B cell (primary cell): Measurements from ENCODE around the gene NOSIP. TPM values are rescaled to one million over a fixed set of nuclear protein-coding genes. Genes with fewer than 3 reads are reported as not detected.

ENCODE experiments used
- ATAC-seq: fragments of 200-7000 bp; cut with Tn5 transposase; one replicate; pipeline ENCODE4 v1.10.0; 2021; ENCODE audit warnings: low read depth, mild to moderate bottlenecking, moderate number of reproducible peaks, moderate library complexity
- CTCF ChIA-PET: fragments of 350-600 bp; sonication (Branson Sonifier 250); formaldehyde crosslinking; loops from one replicate; lab custom pipeline; 2021; ENCODE audit warnings: antibody characterized with exemption, inconsistent platforms; lab: Charles Lee
- POLR2A ChIA-PET: fragments of 350-600 bp; sonication (Branson Sonifier 250); formaldehyde crosslinking; loops from one replicate; lab custom pipeline; 2021; ENCODE audit warnings: antibody characterized with exemption; lab: Charles Lee
- DNase-seq: peaks from one replicate; pipeline ENCODE4 v3.0.0; 2013
- H2AFZ ChIP-seq: 2 replicates; pipeline ENCODE4 v1.6.1; 2012; ENCODE audit warnings: mild to moderate bottlenecking, low read depth, low read length; ENCODE audit not compliant: insufficient read depth, poor library complexity, severe bottlenecking
- H3K27ac ChIP-seq, 2 donors: 1 replicate in 1 of 2; 2 replicates in 1 of 2; pipeline ENCODE4 v1.5.1; 2012 to 2013; ENCODE audit warnings: low read length in 2 of 2, mild to moderate bottlenecking in 2 of 2, moderate library complexity in 1 of 2
- H3K27me3 ChIP-seq, 4 experiments: fragments of 200-600 bp in 1 of 4; sonication (generic) in 1 of 4; replicated peaks in 1 of 4; 1 replicate in 2 of 4; 2 replicates in 2 of 4; pipeline versions ENCODE4 v1.6.1 to v1.7.0; 2013 to 2016; ENCODE audit warnings: low read length in 3 of 4, mild to moderate bottlenecking in 2 of 4, mixed read lengths in 1 of 4, moderate library complexity in 1 of 4; ENCODE audit not compliant: insufficient read depth in 4 of 4, control insufficient read depth in 3 of 4; ENCODE audit errors: control extremely low read depth in 1 of 4
- H3K36me3 ChIP-seq, 2 experiments: replicated peaks in 1 of 2; 1 replicate in 1 of 2; 2 replicates in 1 of 2; pipeline versions ENCODE4 v1.6.1 to v1.7.1; 2013; ENCODE audit warnings: low read length in 1 of 2; ENCODE audit not compliant: insufficient read depth in 2 of 2, control insufficient read depth in 1 of 2; ENCODE audit errors: control extremely low read depth in 1 of 2, extremely low read depth in 1 of 2
- H3K4me1 ChIP-seq, 2 donors: fragments of 200-600 bp in 1 of 2; sonication (generic) in 1 of 2; 1 replicate in 1 of 2; 2 replicates in 1 of 2; pipeline versions ENCODE4 v1.5.1 to v1.6.1; 2013 to 2017; ENCODE audit warnings: low read length in 2 of 2; ENCODE audit not compliant: control insufficient read depth in 2 of 2, insufficient read depth in 2 of 2
- H3K4me2 ChIP-seq: replicated peaks from 2 replicates; pipeline ENCODE3; 2012; ENCODE audit warnings: mild to moderate bottlenecking, low read depth, low read length; ENCODE audit not compliant: poor library complexity, severe bottlenecking
- H3K4me3 ChIP-seq, 5 experiments: fragments of 200-600 bp in 1 of 5; sonication (generic) in 1 of 5; 1 replicate in 3 of 5; 2 replicates in 2 of 5; pipeline versions ENCODE4 v1.5.1 to v1.7.0; 2011 to 2016; ENCODE audit warnings: low read length in 4 of 5, mild to moderate bottlenecking in 4 of 5, low read depth in 2 of 5, control low read depth in 1 of 5, moderate library complexity in 1 of 5; ENCODE audit not compliant: insufficient read depth in 1 of 5; ENCODE audit errors: control extremely low read depth in 1 of 5, extremely low read depth in 1 of 5
- H3K79me2 ChIP-seq: fragments of 200-600 bp; sonication (generic); one replicate; pipeline ENCODE4 v1.6.0; 2016; ENCODE audit warnings: low read length; ENCODE audit not compliant: control insufficient read depth, insufficient read depth
- H3K9ac ChIP-seq: fragments of 200-600 bp; sonication (generic); 2 replicates; pipeline ENCODE4 v1.6.1; 2017; ENCODE audit warnings: mild to moderate bottlenecking, low read length, moderate library complexity
- H3K9me3 ChIP-seq, 3 donors: one replicate each; pipeline versions ENCODE4 v1.6.1 to v1.7.1; 2013; ENCODE audit warnings: low read length in 2 of 3; ENCODE audit not compliant: control insufficient read depth in 2 of 3, insufficient read depth in 1 of 3; ENCODE audit errors: control extremely low read depth in 1 of 3
- H4K20me1 ChIP-seq: 2 replicates; pipeline ENCODE4 v1.6.0; 2012; ENCODE audit warnings: mild to moderate bottlenecking, low read length; ENCODE audit not compliant: insufficient read depth, control insufficient read depth, poor library complexity, severe bottlenecking
- H3K27ac Mint-ChIP-seq: one replicate; pipeline ENCODE4 v1.8.0; 2021; ENCODE audit warnings: mixed read lengths
- H3K27me3 Mint-ChIP-seq: one replicate; pipeline ENCODE4 v1.8.0; 2021; ENCODE audit warnings: mixed read lengths
- H3K4me1 Mint-ChIP-seq: one replicate; pipeline ENCODE4 v1.8.0; 2021; ENCODE audit warnings: mixed read lengths
- H3K4me3 Mint-ChIP-seq: one replicate; pipeline ENCODE4 v1.8.0; 2021; ENCODE audit warnings: mixed read lengths
- H3K9me3 Mint-ChIP-seq: one replicate; pipeline ENCODE4 v1.8.0; 2022; ENCODE audit warnings: mixed read lengths; ENCODE audit not compliant: insufficient read depth
- EZH2 ChIP-seq: IDR thresholded peaks from 2 replicates; pipeline ENCODE4 v1.6.1; 2012; ENCODE audit warnings: borderline replicate concordance, low read depth, mild to moderate bottlenecking, moderate library complexity, low read length; ENCODE audit not compliant: insufficient read depth, poor library complexity, severe bottlenecking
- WGBS: methylation state at CpG from one replicate; pipeline ENCODE4 v1.1.5; 2013; ENCODE audit warnings: missing lambda C conversion rate; ENCODE audit not compliant: insufficient coverage; 5-methylcytosine and 5-hydroxymethylcytosine counted together
- intact Hi-C: fragments of 100-400 bp; cut with micrococcal nuclease; formaldehyde crosslinking; loops from one replicate; pipeline ENCODE4 v1.10.0; 2022
- polyA plus RNA-seq: library from polyadenylated mRNA; depleted of rRNA; stranded (reverse); fragments of >200 nt; gene quantifications from 2 replicates; pipeline ENCODE4 v1.2.3, GENCODE V29; 2012
- total RNA-seq, 2 donors: library from RNA; stranded (reverse); fragments of 120-200 nt in 1 of 2; gene quantifications; 1 replicate in 1 of 2; 2 replicates in 1 of 2; pipeline versions ENCODE4 v1.2.3 to v1.2.4, GENCODE V29; 2013 to 2022
- TF ChIP-seq, protein P1 (sequence below): fragments of 200-600 bp; IDR thresholded peaks from one replicate; pipeline ENCODE4 v1.8.0; 2022; ENCODE audit warnings: antibody characterized with exemption, mild to moderate bottlenecking

The NOSIP gene
- total and polyA plus RNA-seq, 2 donors (not counting 1 experiment from before 2014, with no cell fraction given): 55.5 to 135 TPM

DNA sequence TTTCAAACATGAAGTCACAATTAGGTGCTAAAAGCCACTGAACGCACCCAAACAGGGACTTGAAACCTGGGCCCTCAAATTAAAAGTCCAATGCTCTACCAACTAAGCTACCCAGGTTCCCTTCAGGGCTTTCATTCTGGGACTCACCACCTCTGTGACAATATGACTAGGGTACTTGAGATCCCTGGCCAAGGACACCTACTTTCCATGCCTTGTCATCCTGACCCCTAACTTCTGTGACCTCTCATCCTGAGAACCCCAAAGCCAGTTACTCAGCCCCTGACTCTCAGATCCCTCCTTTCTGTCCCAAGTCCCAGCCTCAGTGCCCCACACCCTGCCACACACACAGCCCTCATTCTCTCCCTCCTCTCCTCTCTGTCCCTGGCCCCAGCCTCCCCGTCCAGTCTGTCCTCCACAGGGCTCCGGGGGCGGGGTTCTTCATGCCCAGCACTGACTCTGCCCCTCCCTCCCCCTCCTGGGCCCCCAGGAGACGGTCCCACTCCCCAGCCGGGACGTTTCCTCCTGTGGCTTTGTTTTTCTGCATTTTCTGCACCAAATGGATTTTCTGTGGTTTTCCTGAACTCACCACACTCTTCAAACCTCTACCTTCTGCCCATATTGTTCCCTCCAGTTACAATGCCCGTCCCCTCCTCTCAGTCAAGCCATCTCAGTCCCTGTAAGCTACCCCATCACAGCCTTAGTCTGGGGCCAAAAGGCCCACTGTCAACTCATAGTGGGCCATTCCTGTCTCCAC, 45.5 kb downstream of the NOSIP start:
- CTCF ChIA-PET: interaction anchor here (0.8 to 6.2 kb wide), 14 partner anchors 12 to 491 kb away, joined by 3 to 59 read pairs (median 4); partner anchors contain the start of genes FCGRT and ZNF473
- POLR2A ChIA-PET: interaction anchor here (0.6 to 1.2 kb wide), 3 partner anchors 22 to 274 kb away, joined by 3 to 4 read pairs (median 3); partner anchors contain the start of gene RPS11
- H3K4me2 ChIP-seq: peak overlapping the region; percentile 96
- no peaks in the 10 kb centered on the region for H3K36me3 ChIP-seq
- H3K4me3 ChIP-seq: peak overlapping the region in 4 of 5 experiments; percentile 58 to 76 (median 65)
- no peak for TF ChIP-seq EZH2
- TF ChIP-seq, protein P1, sequence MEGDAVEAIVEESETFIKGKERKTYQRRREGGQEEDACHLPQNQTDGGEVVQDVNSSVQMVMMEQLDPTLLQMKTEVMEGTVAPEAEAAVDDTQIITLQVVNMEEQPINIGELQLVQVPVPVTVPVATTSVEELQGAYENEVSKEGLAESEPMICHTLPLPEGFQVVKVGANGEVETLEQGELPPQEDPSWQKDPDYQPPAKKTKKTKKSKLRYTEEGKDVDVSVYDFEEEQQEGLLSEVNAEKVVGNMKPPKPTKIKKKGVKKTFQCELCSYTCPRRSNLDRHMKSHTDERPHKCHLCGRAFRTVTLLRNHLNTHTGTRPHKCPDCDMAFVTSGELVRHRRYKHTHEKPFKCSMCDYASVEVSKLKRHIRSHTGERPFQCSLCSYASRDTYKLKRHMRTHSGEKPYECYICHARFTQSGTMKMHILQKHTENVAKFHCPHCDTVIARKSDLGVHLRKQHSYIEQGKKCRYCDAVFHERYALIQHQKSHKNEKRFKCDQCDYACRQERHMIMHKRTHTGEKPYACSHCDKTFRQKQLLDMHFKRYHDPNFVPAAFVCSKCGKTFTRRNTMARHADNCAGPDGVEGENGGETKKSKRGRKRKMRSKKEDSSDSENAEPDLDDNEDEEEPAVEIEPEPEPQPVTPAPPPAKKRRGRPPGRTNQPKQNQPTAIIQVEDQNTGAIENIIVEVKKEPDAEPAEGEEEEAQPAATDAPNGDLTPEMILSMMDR: no peak
- Mint-ChIP-seq H3K4me3 (peak overlapping the region; percentile 86), H3K27me3 (no peaks in the 10 kb centered on the region), H3K4me1 (peaks cover 41% of the 10 kb centered on the region), H3K9me3 (no peaks in the 10 kb centered on the region), H3K27ac (peak overlapping the region; percentile 65)
- H3K79me2 ChIP-seq: no peaks in the 10 kb centered on the region
- H3K27me3 ChIP-seq: peaks cover 0 to 6% (median 1%) of the 10 kb centered on the region in 4 experiments
- H3K4me1 ChIP-seq: peaks cover 32 to 49% of the 10 kb centered on the region in 2 donors
- DNase-seq (no peak), ATAC-seq (no peak)
- no peaks in the 10 kb centered on the region for H3K9me3 ChIP-seq
- intact Hi-C loops: no loop called here
- no peak overlapping the region for H3K27ac ChIP-seq
- 8% methylated on average over 8 of the region's 8 CpGs for WGBS
- peak overlapping the region; percentile 93 for H2AFZ ChIP-seq
- peak overlapping the region; percentile 78 for H3K9ac ChIP-seq
- H4K20me1 ChIP-seq: no peaks in the 10 kb centered on the region
